ENCODE measurements around the gene GPC3. TPM values are rescaled to one million over a fixed set of nuclear protein-coding genes. Genes with fewer than 3 reads are reported as not detected.
A peak's percentile ranks its signal among the peaks of the same experiment; 100 is the strongest.

GPC3 gene
- total RNA-seq, 1 donor, result not detected

- Histone ChIP-seq H3K9me3 (ENCODE audit: low read depth, low read length) (no peaks in the 10 kb centered on the region), H3K4me3 (ENCODE audit: insufficient read depth, low read length) (no peak overlapping the region), H3K79me2 (ENCODE audit: insufficient read depth, low read length) (no peaks in the 10 kb centered on the region), H3K4me2 (ENCODE audit: insufficient read depth, low read length) (no peak overlapping the region), H3K27me3 (ENCODE audit: insufficient read depth, low read length) (peaks cover 4% of the 10 kb centered on the region), H3K4me1 (ENCODE audit: insufficient read depth, low read length) (no peaks in the 10 kb centered on the region), H2AFZ (ENCODE audit: low read length) (no peak overlapping the region), H3K27ac (ENCODE audit: low read depth, low read length) (no peak overlapping the region), H3K36me3 (ENCODE audit: insufficient read depth, low read length) (no peaks in the 10 kb centered on the region), H4K20me1 (ENCODE audit: insufficient read depth, low read length) (no peaks in the 10 kb centered on the region)
- peak; percentile 44 for DNase-seq (ENCODE audit: insufficient read length, low spot score, missing footprints)
- TF ChIP-seq CTCF (IDR thresholded peaks at IDR 0.05; ENCODE audit: extremely low read depth, low read depth, low read length), result no peak
Observed at GRCh38 chrX:133638285-133638684, 347.1 kb downstream of the GPC3 start.

GRCh38 chrX:133637765-133638164, 347.6 kb downstream of the GPC3 start:
- no peaks in the 10 kb centered on the region for H3K4me1 ChIP-seq (ENCODE audit: insufficient read depth, low read length)

GRCh38 chrX:133636009-133636408, 349.4 kb downstream of the GPC3 start:
- peaks cover 4% of the 10 kb centered on the region for H3K27me3 ChIP-seq (ENCODE audit: insufficient read depth, low read length)
- H4K20me1 ChIP-seq (ENCODE audit: insufficient read depth, low read length), result no peaks in the 10 kb centered on the region
- no peak for TF ChIP-seq CTCF (IDR thresholded peaks at IDR 0.05; ENCODE audit: extremely low read depth, low read depth, low read length)
- no peaks in the 10 kb centered on the region for H3K36me3 ChIP-seq (ENCODE audit: insufficient read depth, low read length)
- H3K79me2 ChIP-seq (ENCODE audit: insufficient read depth, low read length), result no peaks in the 10 kb centered on the region
- no peaks in the 10 kb centered on the region for H3K4me1 ChIP-seq (ENCODE audit: insufficient read depth, low read length)
- DNase-seq (ENCODE audit: insufficient read length, low spot score, missing footprints), result no peak
- H3K4me2 ChIP-seq (ENCODE audit: insufficient read depth, low read length), result no peak overlapping the region
- no peak overlapping the region for H3K27ac ChIP-seq (ENCODE audit: low read depth, low read length)
- H3K4me3 ChIP-seq (ENCODE audit: insufficient read depth, low read length), result no peak overlapping the region
- no peak overlapping the region for H2AFZ ChIP-seq (ENCODE audit: low read length)
- H3K9me3 ChIP-seq (ENCODE audit: low read depth, low read length), result no peaks in the 10 kb centered on the region

More at GRCh38 chrX:133637765-133638164, 347.6 kb downstream of the GPC3 start:
- Histone ChIP-seq H2AFZ (ENCODE audit: low read length) (no peak overlapping the region), H3K36me3 (ENCODE audit: insufficient read depth, low read length) (no peaks in the 10 kb centered on the region), H3K27me3 (ENCODE audit: insufficient read depth, low read length) (peaks cover 4% of the 10 kb centered on the region), H3K4me2 (ENCODE audit: insufficient read depth, low read length) (no peak overlapping the region), H4K20me1 (ENCODE audit: insufficient read depth, low read length) (no peaks in the 10 kb centered on the region), H3K27ac (ENCODE audit: low read depth, low read length) (no peak overlapping the region), H3K9me3 (ENCODE audit: low read depth, low read length) (no peaks in the 10 kb centered on the region), H3K4me3 (ENCODE audit: insufficient read depth, low read length) (no peak overlapping the region), H3K79me2 (ENCODE audit: insufficient read depth, low read length) (no peaks in the 10 kb centered on the region)
- no peak for TF ChIP-seq CTCF (IDR thresholded peaks at IDR 0.05; ENCODE audit: extremely low read depth, low read depth, low read length)
- no peak for DNase-seq (ENCODE audit: insufficient read length, low spot score, missing footprints)

GRCh38 chrX:133634416-133634815, 351.0 kb downstream of the GPC3 start:
- Histone ChIP-seq H3K4me2 (ENCODE audit: insufficient read depth, low read length) (no peak overlapping the region), H3K27ac (ENCODE audit: low read depth, low read length) (no peak overlapping the region), H3K4me1 (ENCODE audit: insufficient read depth, low read length) (no peaks in the 10 kb centered on the region), H3K9me3 (ENCODE audit: low read depth, low read length) (no peaks in the 10 kb centered on the region), H3K36me3 (ENCODE audit: insufficient read depth, low read length) (no peaks in the 10 kb centered on the region), H4K20me1 (ENCODE audit: insufficient read depth, low read length) (no peaks in the 10 kb centered on the region), H3K27me3 (ENCODE audit: insufficient read depth, low read length) (peaks cover 4% of the 10 kb centered on the region), H3K4me3 (ENCODE audit: insufficient read depth, low read length) (no peak overlapping the region), H2AFZ (ENCODE audit: low read length) (no peak overlapping the region), H3K79me2 (ENCODE audit: insufficient read depth, low read length) (no peaks in the 10 kb centered on the region)
- no peak for DNase-seq (ENCODE audit: insufficient read length, low spot score, missing footprints)
- no peak for TF ChIP-seq CTCF (IDR thresholded peaks at IDR 0.05; ENCODE audit: extremely low read depth, low read depth, low read length)

All from osteoblast (primary cell).